GM13976 (cell line): ENCODE results near the gene FOXK1.
"Not testable (repeated sequence)": the region's sequence is repeated elsewhere in the genome, so short reads cannot be mapped to it uniquely, and the experiment has no call there.

Experiments
- DNase-seq: peaks from one replicate; pipeline ENCODE4 v3.0.0; 2012; ENCODE audit warnings: low spot score
- CTCF ChIP-seq: IDR thresholded peaks from 2 replicates; pipeline ENCODE4 v1.5.1; 2012; ENCODE audit warnings: borderline replicate concordance, mild to moderate bottlenecking; ENCODE audit not compliant: insufficient read depth; ENCODE audit errors: extremely low read depth, missing control alignments, control extremely low read depth
- in situ Hi-C: fragments of 300-500 bp; cut with MboI; formaldehyde crosslinking; loops from one replicate; pipeline ENCODE4 v1.12.0; 2022; ENCODE audit warnings: low sequenced_read_pairs, mixed read lengths, inconsistent platforms; ENCODE audit not compliant: unreplicated experiment

FOXK1 gene

DNA sequence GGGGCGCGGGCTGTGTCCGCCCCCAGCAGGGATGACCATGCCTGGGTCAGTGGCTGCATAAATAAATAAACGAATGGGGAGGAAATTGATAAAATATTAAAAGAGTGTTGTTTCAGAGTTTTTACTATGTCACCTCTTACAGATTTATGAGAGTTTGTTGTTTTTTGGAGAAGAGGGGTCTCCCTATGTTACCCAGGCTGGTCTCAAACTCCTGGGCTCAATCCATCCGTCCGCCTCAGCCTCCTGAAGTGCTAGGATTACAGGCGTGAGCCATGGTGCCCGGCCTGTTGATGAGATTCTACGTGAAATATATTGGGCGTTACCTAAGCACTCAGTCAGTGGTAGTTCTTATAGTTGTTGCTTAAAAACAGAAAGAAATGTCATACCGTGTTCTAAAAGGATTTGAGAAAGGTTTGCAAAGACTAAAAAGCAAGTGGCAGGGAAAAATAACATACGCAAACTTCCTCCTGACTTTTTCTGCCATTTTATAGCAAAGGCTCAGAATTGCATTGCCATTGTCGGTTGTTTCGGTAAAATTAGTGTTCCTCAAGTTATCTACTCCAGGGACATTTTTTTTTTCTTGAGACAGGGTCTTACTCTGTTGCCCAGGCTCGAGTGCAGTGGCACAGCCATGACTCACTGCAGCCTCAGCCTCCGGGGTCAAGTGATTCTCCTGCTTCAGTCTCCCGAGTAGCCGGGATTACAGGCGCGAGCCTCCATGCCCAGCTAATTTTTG is 39.5 kb upstream of the FOXK1 start:
- no peak for DNase-seq
- TF ChIP-seq CTCF = no peak
- in situ Hi-C loops = no loop called here

DNA sequence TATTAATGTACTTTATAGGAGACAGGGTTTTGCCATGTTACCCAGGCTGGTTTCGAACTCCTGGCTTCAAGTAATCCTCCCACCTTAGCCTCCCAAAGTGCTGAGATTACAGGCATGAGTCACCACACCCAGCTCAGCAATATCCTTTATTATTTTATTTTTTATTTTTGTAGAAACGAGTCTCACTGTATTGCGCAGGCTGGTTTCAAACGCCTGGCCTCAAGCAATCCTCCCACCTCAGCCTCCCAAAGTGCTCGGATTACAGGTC is 39.0 kb upstream of the FOXK1 start:
- DNase-seq, in situ Hi-C loops: not testable (repeated sequence)

DNA sequence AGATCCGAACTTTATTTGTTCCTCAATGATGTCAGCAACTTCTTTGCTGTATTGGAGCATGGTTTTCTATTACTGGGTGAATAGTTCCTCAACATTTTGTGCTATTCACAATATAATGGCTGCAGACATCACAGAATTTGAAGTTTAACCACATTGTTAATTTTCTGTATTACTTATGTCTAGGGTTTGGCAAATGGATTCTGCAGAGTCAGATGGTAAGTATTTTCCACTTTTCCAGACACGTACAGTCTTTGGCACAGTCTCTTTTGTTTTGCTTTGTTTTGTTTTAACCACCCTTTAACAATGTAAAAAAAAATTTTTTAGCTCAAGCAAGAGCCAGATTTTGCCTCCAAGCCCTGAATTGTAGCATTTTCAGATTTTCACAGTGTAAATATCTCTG is 36.8 kb upstream of the FOXK1 start:
- no peak for DNase-seq
- in situ Hi-C loops = no loop called here
- no peak for TF ChIP-seq CTCF

GRCh38 chr7:4648111-4648510 is 34.0 kb upstream of the FOXK1 start:
- in situ Hi-C loops = no loop called here
- DNase-seq = no peak
- TF ChIP-seq CTCF = no peak

GRCh38 chr7:4650433-4651047 is 31.6 kb upstream of the FOXK1 start:
- in situ Hi-C loops = no loop called here
- TF ChIP-seq CTCF = no peak
- no peak for DNase-seq

- no peak for TF ChIP-seq CTCF
- DNase-seq = no peak
- in situ Hi-C loops = no loop called here
Measured at GRCh38 chr7:4653771-4654170, 28.3 kb upstream of the FOXK1 start.

DNA sequence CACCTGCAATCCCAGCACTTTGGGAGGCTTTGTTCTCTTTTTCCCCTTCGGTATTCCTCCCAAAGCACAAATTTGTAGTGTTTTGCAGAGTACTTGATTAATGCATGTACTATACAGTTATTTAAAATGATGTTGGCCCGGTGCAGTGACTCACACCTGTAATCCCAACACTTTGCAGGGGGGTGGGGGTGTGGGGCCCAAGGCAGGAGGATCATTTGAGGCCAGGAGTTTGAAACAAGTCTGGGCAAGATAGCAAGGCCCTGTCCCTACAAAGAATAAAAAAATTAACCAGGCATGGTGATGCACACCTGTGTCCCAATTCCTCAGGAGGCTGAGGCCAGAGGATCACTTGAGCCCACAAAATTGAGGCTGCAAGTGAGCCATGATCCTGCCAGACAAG is 26.8 kb upstream of the FOXK1 start:
- in situ Hi-C loops = no loop called here
- no peak for DNase-seq
- no peak for TF ChIP-seq CTCF
